ENCODE results near the gene GARIN5A. TPM values are rescaled to one million over a fixed set of nuclear protein-coding genes. Genes with fewer than 3 reads are reported as not detected.

Gene GARIN5A
- polyA plus RNA-seq, 1 donor (not counting 4 experiments of a cell fraction or from before 2014, with no cell fraction given) = 0.37 TPM

GRCh38 chr19:50485284-50485955, 8.8 kb upstream of the GARIN5A start:
- Histone ChIP-seq H3K4me3 (ENCODE audit: control insufficient read depth in 2 of 3, extremely low read depth in 1 of 3, insufficient read depth in 2 of 3, low read depth in 1 of 3, low read length in 3 of 3) (no peak overlapping the region), H3K9me1 (ENCODE audit: control insufficient read depth, extremely low read depth, insufficient read depth, low read length) (no peaks in the 10 kb centered on the region), H3K36me3 (ENCODE audit: control insufficient read depth in 2 of 2, extremely low read depth in 1 of 2, insufficient read depth in 2 of 2, low read length in 2 of 2) (peaks cover 0 to 15% of the 10 kb centered on the region in 2 experiments), H2AFZ (ENCODE audit: control insufficient read depth, low read length) (no peak overlapping the region), H3K27ac (ENCODE audit: control insufficient read depth, insufficient read depth, low read length) (no peak overlapping the region), H3K9me3 (ENCODE audit: control insufficient read depth, low read depth, low read length) (no peaks in the 10 kb centered on the region), H3K79me2 (ENCODE audit: control insufficient read depth, insufficient read depth, low read length) (no peaks in the 10 kb centered on the region), H3K9ac (ENCODE audit: control insufficient read depth, extremely low read depth, insufficient read depth, low read length) (no peak overlapping the region), H3K4me2 (ENCODE audit: control insufficient read depth, extremely low read depth, insufficient read depth, low read depth, low read length) (no peak overlapping the region), H4K20me1 (ENCODE audit: control insufficient read depth, extremely low read depth, insufficient read depth, low read length) (no peaks in the 10 kb centered on the region), H3K4me1 (ENCODE audit: control insufficient read depth, extremely low read depth, insufficient read depth, low read length) (no peaks in the 10 kb centered on the region), H3K27me3 (ENCODE audit: control insufficient read depth, extremely low read depth, insufficient read depth, low read length) (peaks cover 22% of the 10 kb centered on the region)
- dilution Hi-C loops (cut with MboI; ENCODE audit: extremely low pct_ligation_motif_present, low sequenced_read_pairs) = no loop called here
- DNase-seq (ENCODE audit: low read depth, low spot score) (no peak), FAIRE-seq (no peak)
- TF ChIP-seq CTCF (optimal IDR thresholded peaks at IDR 0.05 in 1 of 3, IDR thresholded peaks at IDR 0.05 in 1 of 3, conservative IDR thresholded peaks at IDR 0.05 in 1 of 3; ENCODE audit: extremely low read depth in 1 of 3, insufficient read depth in 2 of 3, low read length in 3 of 3) (no peak), EZH2 (IDR thresholded peaks at IDR 0.05; ENCODE audit: low read length) (no peak)

- Histone ChIP-seq H3K36me3 (ENCODE audit: control insufficient read depth in 2 of 2, extremely low read depth in 1 of 2, insufficient read depth in 2 of 2, low read length in 2 of 2) (peaks cover 4 to 25% of the 10 kb centered on the region in 2 experiments), H3K9me1 (ENCODE audit: control insufficient read depth, extremely low read depth, insufficient read depth, low read length) (no peaks in the 10 kb centered on the region), H3K9ac (ENCODE audit: control insufficient read depth, extremely low read depth, insufficient read depth, low read length) (no peak overlapping the region), H3K27ac (ENCODE audit: control insufficient read depth, insufficient read depth, low read length) (no peak overlapping the region), H3K79me2 (ENCODE audit: control insufficient read depth, insufficient read depth, low read length) (peaks cover 9% of the 10 kb centered on the region), H4K20me1 (ENCODE audit: control insufficient read depth, extremely low read depth, insufficient read depth, low read length) (no peaks in the 10 kb centered on the region), H3K4me1 (ENCODE audit: control insufficient read depth, extremely low read depth, insufficient read depth, low read length) (no peaks in the 10 kb centered on the region), H3K4me2 (ENCODE audit: control insufficient read depth, extremely low read depth, insufficient read depth, low read depth, low read length) (no peak overlapping the region), H3K9me3 (ENCODE audit: control insufficient read depth, low read depth, low read length) (no peaks in the 10 kb centered on the region), H3K27me3 (ENCODE audit: control insufficient read depth, extremely low read depth, insufficient read depth, low read length) (peaks cover 9% of the 10 kb centered on the region), H3K4me3 (ENCODE audit: control insufficient read depth in 2 of 3, extremely low read depth in 1 of 3, insufficient read depth in 2 of 3, low read depth in 1 of 3, low read length in 3 of 3) (no peak overlapping the region), H2AFZ (ENCODE audit: control insufficient read depth, low read length) (no peak overlapping the region)
- TF ChIP-seq CTCF (optimal IDR thresholded peaks at IDR 0.05 in 1 of 3, IDR thresholded peaks at IDR 0.05 in 1 of 3, conservative IDR thresholded peaks at IDR 0.05 in 1 of 3; ENCODE audit: extremely low read depth in 1 of 3, insufficient read depth in 2 of 3, low read length in 3 of 3) = no peak
- TF ChIP-seq EZH2 (IDR thresholded peaks at IDR 0.05; ENCODE audit: low read length) = no peak
- FAIRE-seq = no peak
- no peak for DNase-seq (ENCODE audit: low read depth, low spot score)
- dilution Hi-C loops (cut with MboI; ENCODE audit: extremely low pct_ligation_motif_present, low sequenced_read_pairs) = no loop called here
Observed at GRCh38 chr19:50482916-50483315, 6.3 kb upstream of the GARIN5A start.
